T-helper 17 cell (primary cell): ENCODE measurements around the gene SELENBP1. TPM values are rescaled to one million over a fixed set of nuclear protein-coding genes. Genes with fewer than 3 reads are reported as not detected.

Experiments used
- ATAC-seq: fragments of 150-1000 bp; cut with Tn5 transposase; 2 replicates; pipeline ENCODE4 v1.10.0; 2021; ENCODE audit warnings: mild to moderate bottlenecking, moderate library complexity
- DNase-seq, 3 donors: peaks; one replicate each; pipeline versions ENCODE4 v3.0.0 to v3.0.0-alpha.2; 2020 to 2021
- H3K9me3 ChIP-seq: one replicate; pipeline ENCODE4 v1.7.0; 2013; ENCODE audit warnings: low read length, mild to moderate bottlenecking; ENCODE audit not compliant: control insufficient read depth, poor library complexity, severe bottlenecking
- H3K27ac Mint-ChIP-seq: one replicate; pipeline ENCODE4 v1.8.0; 2022; ENCODE audit warnings: mild to moderate bottlenecking, moderate library complexity, mixed read lengths
- H3K27me3 Mint-ChIP-seq: one replicate; pipeline ENCODE4 v1.8.0; 2022; ENCODE audit warnings: mixed read lengths
- H3K36me3 Mint-ChIP-seq: one replicate; pipeline ENCODE4 v1.8.0; 2022; ENCODE audit warnings: low read depth, mixed read lengths
- H3K4me1 Mint-ChIP-seq: one replicate; pipeline ENCODE4 v1.8.0; 2022; ENCODE audit warnings: mild to moderate bottlenecking, mixed read lengths
- H3K4me3 Mint-ChIP-seq: one replicate; pipeline ENCODE4 v1.8.0; 2022; ENCODE audit warnings: mild to moderate bottlenecking, moderate library complexity, mixed read lengths
- total RNA-seq, 4 donors: library from RNA in 2 of 4; stranded (reverse) in 2 of 4; gene quantifications; one replicate each; pipeline ENCODE4 v1.2.3 and lab custom pipeline; 2022 to 2026

SELENBP1 gene
- total RNA-seq, result not detected
- total RNA-seq (lab: John Stamatoyannopoulos, UW), result 0 reads per million in 2 donors

- H3K27ac Mint-ChIP-seq, result peak within 1 kb of the TSS; percentile 86
Observed at GRCh38 chr1:151372058-151372934, at the start of gene SELENBP1. TSS of gene SELENBP1 (minus strand) at chr1:151372705. CDS start at chr1:151372641, 64 bp downstream.

GRCh38 chr1:151419819-151420218 lies 47.3 kb upstream of the SELENBP1 start:
- no peak for DNase-seq
- Mint-ChIP-seq H3K27ac (no peak overlapping the region), H3K36me3 (peaks cover 7% of the 10 kb centered on the region), H3K27me3 (no peaks in the 10 kb centered on the region), H3K4me3 (no peak overlapping the region), H3K4me1 (peaks cover 7% of the 10 kb centered on the region)
- ATAC-seq, result no peak
- no peaks in the 10 kb centered on the region for H3K9me3 ChIP-seq

More at GRCh38 chr1:151372058-151372934, at the start of gene SELENBP1:
- Mint-ChIP-seq H3K4me3 (no peak within 1 kb of the TSS), H3K27me3 (no peaks in the 10 kb centered on the region), H3K36me3 (no peaks in the 10 kb centered on the region), H3K4me1 (peaks cover 5% of the 10 kb centered on the region)
- ATAC-seq (no peak), DNase-seq (no peak)
- no peaks in the 10 kb centered on the region for H3K9me3 ChIP-seq

- Mint-ChIP-seq H3K27ac (no peak overlapping the region), H3K4me1 (peaks cover 9% of the 10 kb centered on the region), H3K27me3 (no peaks in the 10 kb centered on the region), H3K4me3 (no peak overlapping the region), H3K36me3 (peaks cover 7% of the 10 kb centered on the region)
- ATAC-seq (no peak), DNase-seq (no peak)
- H3K9me3 ChIP-seq, result no peaks in the 10 kb centered on the region
Observed at GRCh38 chr1:151418081-151418480, 45.6 kb upstream of the SELENBP1 start.

DNA sequence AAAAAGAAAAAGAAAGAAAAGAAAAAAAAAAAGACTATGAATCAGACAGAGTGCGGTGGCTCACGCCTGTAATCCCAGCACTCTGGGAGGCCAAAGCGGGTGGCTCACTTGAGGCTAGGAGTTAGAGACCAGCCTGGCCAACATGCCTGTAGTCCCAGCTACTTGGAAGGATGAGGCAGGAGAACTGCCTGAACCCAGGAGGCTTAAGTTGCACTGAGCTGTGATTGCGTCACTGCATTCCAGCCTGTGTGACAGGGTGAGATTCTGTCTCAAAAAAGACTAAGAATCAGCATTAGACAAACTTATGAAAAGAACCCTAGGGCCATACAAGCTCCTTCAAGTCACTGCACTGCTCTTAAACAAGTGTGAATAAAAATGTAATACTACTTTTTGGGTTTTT lies 43.7 kb upstream of the SELENBP1 start:
- Mint-ChIP-seq H3K4me3 (no peak overlapping the region), H3K27me3 (no peaks in the 10 kb centered on the region), H3K27ac (no peak overlapping the region), H3K36me3 (peaks cover 13% of the 10 kb centered on the region), H3K4me1 (peaks cover 11% of the 10 kb centered on the region)
- ATAC-seq (no peak), DNase-seq (no peak)
- H3K9me3 ChIP-seq, result no peaks in the 10 kb centered on the region

GRCh38 chr1:151411884-151412283 lies 39.4 kb upstream of the SELENBP1 start:
- H3K4me1 Mint-ChIP-seq, result peaks cover 15% of the 10 kb centered on the region
- no peak for DNase-seq
- no peak for ATAC-seq
- peak overlapping the region; percentile 93 for H3K27ac Mint-ChIP-seq
- H3K36me3 Mint-ChIP-seq, result peaks cover 21% of the 10 kb centered on the region
- H3K27me3 Mint-ChIP-seq, result no peaks in the 10 kb centered on the region
- no peak overlapping the region for H3K4me3 Mint-ChIP-seq
- H3K9me3 ChIP-seq, result no peaks in the 10 kb centered on the region

DNA sequence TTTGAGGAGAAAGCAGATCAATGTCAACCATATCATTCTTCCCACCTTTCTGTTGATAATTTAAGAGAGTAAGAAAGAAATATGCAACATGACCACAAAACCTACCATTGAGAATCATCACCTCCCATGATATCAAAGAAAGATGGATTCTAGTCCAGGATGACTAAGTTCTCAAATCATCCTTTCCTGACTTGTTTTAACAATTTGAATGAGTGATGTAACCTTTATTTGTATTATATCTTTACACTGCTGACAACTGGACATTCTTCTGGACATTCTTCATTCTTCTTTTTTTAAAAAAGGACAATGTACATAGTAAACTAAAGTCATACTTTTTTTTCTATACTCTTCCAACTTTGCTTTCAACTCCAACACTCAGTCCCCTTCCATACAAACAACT lies 36.4 kb upstream of the SELENBP1 start:
- DNase-seq (no peak), ATAC-seq (no peak)
- H3K4me1 Mint-ChIP-seq, result peaks cover 15% of the 10 kb centered on the region
- no peak overlapping the region for H3K4me3 Mint-ChIP-seq
- peaks cover 19% of the 10 kb centered on the region for H3K36me3 Mint-ChIP-seq
- H3K27me3 Mint-ChIP-seq, result no peaks in the 10 kb centered on the region
- peak overlapping the region; percentile 93 for H3K27ac Mint-ChIP-seq
- H3K9me3 ChIP-seq, result no peaks in the 10 kb centered on the region

GRCh38 chr1:151407304-151407703 lies 34.8 kb upstream of the SELENBP1 start:
- Mint-ChIP-seq H3K27me3 (no peaks in the 10 kb centered on the region), H3K27ac (peak overlapping the region; percentile 61), H3K36me3 (peaks cover 14% of the 10 kb centered on the region), H3K4me1 (peaks cover 15% of the 10 kb centered on the region), H3K4me3 (no peak overlapping the region)
- no peak for DNase-seq
- ATAC-seq, result no peak
- no peaks in the 10 kb centered on the region for H3K9me3 ChIP-seq

GRCh38 chr1:151406176-151406575 lies 33.7 kb upstream of the SELENBP1 start:
- no peak overlapping the region for H3K4me3 Mint-ChIP-seq
- H3K36me3 Mint-ChIP-seq, result peaks cover 12% of the 10 kb centered on the region
- DNase-seq, result no peak
- H3K4me1 Mint-ChIP-seq, result peaks cover 14% of the 10 kb centered on the region
- ATAC-seq, result no peak
- H3K9me3 ChIP-seq, result no peaks in the 10 kb centered on the region
- no peaks in the 10 kb centered on the region for H3K27me3 Mint-ChIP-seq
- peak overlapping the region; percentile 65 for H3K27ac Mint-ChIP-seq

DNA sequence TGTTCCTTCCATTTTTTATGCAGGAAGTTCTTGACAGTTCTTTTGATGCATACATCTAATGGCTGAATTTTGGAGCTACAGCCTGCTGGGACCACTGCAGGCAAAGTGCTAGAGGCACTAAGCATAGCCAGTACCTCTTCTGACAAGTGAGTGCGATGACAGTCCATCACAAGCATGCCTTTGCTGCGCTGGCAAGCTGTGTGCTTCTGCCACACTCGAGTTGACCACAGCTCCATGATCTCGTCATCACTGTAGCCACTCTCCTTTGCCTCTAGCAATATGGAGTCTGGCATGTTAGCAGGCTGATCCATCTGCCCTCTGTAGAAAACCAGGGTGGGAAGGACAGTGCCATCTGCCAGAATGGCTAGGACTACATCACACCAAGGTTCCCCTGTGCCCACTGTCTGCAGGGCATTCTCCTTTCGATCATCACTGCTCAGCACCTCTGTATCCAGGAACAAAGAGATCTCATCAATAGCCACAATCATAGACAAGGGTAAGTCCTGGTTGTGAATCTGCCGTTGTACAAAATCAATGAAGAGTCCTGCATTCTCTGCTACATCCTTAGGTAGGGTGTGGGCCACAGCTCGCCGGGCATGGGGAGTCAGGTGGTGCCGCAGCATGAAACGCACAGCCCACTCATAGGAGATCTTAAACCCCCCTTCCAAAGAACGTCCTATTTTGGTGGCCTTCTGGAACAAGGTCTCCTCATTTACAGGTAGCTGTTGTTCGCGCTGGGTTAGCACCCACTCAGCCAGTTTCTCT lies 32.9 kb upstream of the SELENBP1 start:
- DNase-seq (no peak), ATAC-seq (no peak)
- Mint-ChIP-seq H3K4me3 (no peak overlapping the region), H3K36me3 (peaks cover 8% of the 10 kb centered on the region), H3K27ac (peak overlapping the region; percentile 65), H3K27me3 (no peaks in the 10 kb centered on the region), H3K4me1 (peaks cover 14% of the 10 kb centered on the region)
- H3K9me3 ChIP-seq, result no peaks in the 10 kb centered on the region

DNA sequence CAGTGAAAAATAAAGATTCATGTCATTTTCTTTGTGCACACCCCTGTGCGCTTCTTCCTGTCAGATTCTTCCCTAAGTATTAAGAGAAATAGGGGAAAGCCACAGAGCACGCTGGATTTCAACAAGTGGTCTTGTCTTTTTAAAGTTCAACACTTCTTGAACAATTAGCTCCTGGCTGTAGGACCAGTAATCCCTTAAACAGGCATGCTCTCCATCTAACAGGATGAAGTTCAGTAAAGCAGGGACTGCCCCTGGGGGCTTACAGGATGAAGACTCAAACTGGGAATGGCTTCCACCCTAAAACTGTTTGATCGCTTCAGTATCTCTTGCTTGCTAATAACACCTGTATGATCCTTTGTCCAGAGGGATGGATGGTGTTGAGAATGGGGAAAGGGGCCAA lies 31.1 kb upstream of the SELENBP1 start:
- Mint-ChIP-seq H3K27ac (no peak overlapping the region), H3K36me3 (peaks cover 7% of the 10 kb centered on the region), H3K27me3 (no peaks in the 10 kb centered on the region), H3K4me1 (peaks cover 16% of the 10 kb centered on the region), H3K4me3 (no peak overlapping the region)
- no peaks in the 10 kb centered on the region for H3K9me3 ChIP-seq
- ATAC-seq (no peak), DNase-seq (no peak)

- Mint-ChIP-seq H3K27me3 (no peaks in the 10 kb centered on the region), H3K4me1 (peaks cover 20% of the 10 kb centered on the region), H3K36me3 (peaks cover 7% of the 10 kb centered on the region), H3K4me3 (no peak overlapping the region), H3K27ac (peak overlapping the region; percentile 21)
- DNase-seq (no peak), ATAC-seq (no peak)
- no peaks in the 10 kb centered on the region for H3K9me3 ChIP-seq
Observed at GRCh38 chr1:151402764-151403163, 30.3 kb upstream of the SELENBP1 start.

DNA sequence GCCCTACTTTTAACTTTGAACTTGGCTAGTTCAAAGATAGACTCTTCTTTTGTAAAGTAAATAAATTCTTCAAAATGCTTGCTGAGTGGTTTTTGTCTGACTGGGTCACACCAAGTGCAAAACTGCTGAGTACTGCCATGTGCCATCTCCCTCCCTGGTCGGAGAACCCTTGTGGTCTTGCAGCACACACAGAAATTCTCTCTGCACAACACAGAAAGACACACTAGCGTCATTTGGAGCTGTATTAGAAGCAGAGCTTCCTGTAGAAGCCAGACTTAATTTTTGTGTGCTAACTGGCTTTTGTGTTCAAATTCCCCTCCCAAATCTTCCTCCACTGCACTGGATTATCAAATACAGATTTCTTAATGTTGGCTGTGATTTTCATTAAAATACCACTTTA lies 29.4 kb upstream of the SELENBP1 start:
- no peaks in the 10 kb centered on the region for H3K27me3 Mint-ChIP-seq
- DNase-seq, result no peak
- H3K27ac Mint-ChIP-seq, result peak overlapping the region; percentile 98
- no peaks in the 10 kb centered on the region for H3K9me3 ChIP-seq
- peaks cover 7% of the 10 kb centered on the region for H3K36me3 Mint-ChIP-seq
- H3K4me3 Mint-ChIP-seq, result peak overlapping the region; percentile 2
- no peak for ATAC-seq
- peaks cover 20% of the 10 kb centered on the region for H3K4me1 Mint-ChIP-seq

DNA sequence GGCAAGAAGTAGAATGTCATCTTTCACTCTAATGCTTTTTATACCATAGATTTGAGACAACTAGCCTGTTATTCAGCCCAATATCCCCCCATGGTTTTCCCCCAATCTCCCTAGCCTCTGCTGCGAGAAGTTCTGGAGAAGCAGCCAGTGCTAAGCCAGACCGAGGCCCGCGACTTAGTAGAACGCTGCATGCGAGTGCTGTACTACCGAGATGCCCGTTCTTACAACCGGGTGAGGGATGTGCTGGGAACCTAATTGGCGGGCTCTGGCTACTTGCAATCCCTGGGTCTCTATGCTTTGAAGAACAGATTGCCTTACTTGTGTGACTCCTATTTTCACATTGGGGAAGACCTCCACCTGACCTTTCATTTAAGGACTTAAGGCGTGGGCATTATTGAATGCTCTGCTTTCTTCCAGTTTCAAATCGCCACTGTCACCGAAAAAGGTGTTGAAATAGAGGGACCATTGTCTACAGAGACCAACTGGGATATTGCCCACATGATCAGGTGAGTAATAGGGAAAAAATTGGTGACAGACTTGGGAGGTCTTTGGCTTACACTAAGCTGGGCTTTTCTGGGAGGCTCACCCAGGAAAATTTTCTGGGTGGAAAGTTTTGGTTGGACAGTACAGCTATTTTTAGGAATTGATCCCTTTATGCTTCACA lies 28.8 kb upstream of the SELENBP1 start:
- ATAC-seq (no peak), DNase-seq (no peak)
- H3K9me3 ChIP-seq, result no peaks in the 10 kb centered on the region
- H3K36me3 Mint-ChIP-seq, result peaks cover 7% of the 10 kb centered on the region
- H3K4me1 Mint-ChIP-seq, result peaks cover 20% of the 10 kb centered on the region
- H3K27ac Mint-ChIP-seq, result peak overlapping the region; percentile 98
- H3K4me3 Mint-ChIP-seq, result peak overlapping the region; percentile 97
- no peaks in the 10 kb centered on the region for H3K27me3 Mint-ChIP-seq
